ENCODE measurements around the gene CHGA. TPM values are rescaled to one million over a fixed set of nuclear protein-coding genes. Genes with fewer than 3 reads are reported as not detected.

The CHGA gene
- total RNA-seq, 1 experiment from 2014 or later: not detected

DNA sequence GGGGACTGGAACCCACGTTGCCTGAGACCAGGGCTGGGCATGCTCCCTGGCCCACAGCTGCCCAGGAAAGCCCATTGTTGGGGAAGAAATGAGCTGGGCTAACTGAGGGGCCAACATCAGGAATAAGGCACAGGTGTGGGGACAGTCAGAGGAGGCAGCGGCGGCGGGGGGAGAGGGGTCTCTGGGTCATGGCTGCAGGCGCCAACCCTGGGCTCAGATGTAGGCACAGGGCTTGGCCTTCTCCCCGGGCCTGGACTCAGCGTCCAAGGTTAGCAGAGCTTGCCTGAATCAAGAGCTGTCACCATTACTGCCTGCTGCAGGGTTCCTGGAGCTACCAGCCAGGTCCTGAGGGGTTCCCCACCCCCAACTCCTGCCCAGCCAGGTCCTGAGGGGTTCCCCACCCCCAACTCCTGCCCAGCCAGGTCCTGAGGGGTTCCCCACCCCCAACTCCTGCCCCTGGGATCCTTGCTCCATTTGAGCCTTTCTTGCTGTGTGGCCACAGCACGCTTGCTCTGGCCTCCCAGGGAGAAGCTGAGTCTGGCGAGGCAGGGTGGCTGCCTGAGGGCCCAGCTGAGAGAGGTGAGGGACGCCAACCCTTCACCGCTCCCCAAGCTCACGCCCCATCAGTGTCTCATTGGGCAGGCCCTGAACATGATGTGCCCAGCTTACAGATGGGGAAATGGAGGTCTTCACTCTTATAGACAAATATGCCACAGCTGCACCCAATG is 6.2 kb downstream of the CHGA start:
- no peak overlapping the region for H3K4me3 ChIP-seq (replicated peaks in 1 of 2; ENCODE audit: low read depth in 1 of 2, low read length in 2 of 2)
- DNase-seq (ENCODE audit: low read depth, low spot score) (no peak), ATAC-seq (no peak)
- no peak for TF ChIP-seq POLR2A (IDR thresholded peaks at IDR 0.05; ENCODE audit: borderline replicate concordance, extremely low read depth, insufficient read depth, insufficient read length)
- TF ChIP-seq, protein P1, sequence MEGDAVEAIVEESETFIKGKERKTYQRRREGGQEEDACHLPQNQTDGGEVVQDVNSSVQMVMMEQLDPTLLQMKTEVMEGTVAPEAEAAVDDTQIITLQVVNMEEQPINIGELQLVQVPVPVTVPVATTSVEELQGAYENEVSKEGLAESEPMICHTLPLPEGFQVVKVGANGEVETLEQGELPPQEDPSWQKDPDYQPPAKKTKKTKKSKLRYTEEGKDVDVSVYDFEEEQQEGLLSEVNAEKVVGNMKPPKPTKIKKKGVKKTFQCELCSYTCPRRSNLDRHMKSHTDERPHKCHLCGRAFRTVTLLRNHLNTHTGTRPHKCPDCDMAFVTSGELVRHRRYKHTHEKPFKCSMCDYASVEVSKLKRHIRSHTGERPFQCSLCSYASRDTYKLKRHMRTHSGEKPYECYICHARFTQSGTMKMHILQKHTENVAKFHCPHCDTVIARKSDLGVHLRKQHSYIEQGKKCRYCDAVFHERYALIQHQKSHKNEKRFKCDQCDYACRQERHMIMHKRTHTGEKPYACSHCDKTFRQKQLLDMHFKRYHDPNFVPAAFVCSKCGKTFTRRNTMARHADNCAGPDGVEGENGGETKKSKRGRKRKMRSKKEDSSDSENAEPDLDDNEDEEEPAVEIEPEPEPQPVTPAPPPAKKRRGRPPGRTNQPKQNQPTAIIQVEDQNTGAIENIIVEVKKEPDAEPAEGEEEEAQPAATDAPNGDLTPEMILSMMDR (IDR thresholded peaks at IDR 0.05 in 2 of 3, conservative IDR thresholded peaks at IDR 0.05 in 1 of 3; ENCODE audit: borderline replicate concordance in 1 of 3, insufficient read depth in 1 of 3, low read depth in 2 of 3, low read length in 2 of 3): no peak
- TF ChIP-seq RAD21 (IDR thresholded peaks at IDR 0.05; ENCODE audit: low read depth): no peak
- no peak for TF ChIP-seq ELF1 (IDR thresholded peaks at IDR 0.05; ENCODE audit: borderline replicate concordance, low read depth)
- TF ChIP-seq SP1 (IDR thresholded peaks at IDR 0.05; ENCODE audit: low read depth): no peak
- no peak for TF ChIP-seq SIN3A (IDR thresholded peaks at IDR 0.05; ENCODE audit: low read depth)
- no peak for TF ChIP-seq SRF (IDR thresholded peaks at IDR 0.05; ENCODE audit: low read depth)
- no peak for TF ChIP-seq EGR1 (IDR thresholded peaks at IDR 0.05; ENCODE audit: low read depth)
- no peak for TF ChIP-seq MAX (IDR thresholded peaks at IDR 0.05)
- TF ChIP-seq, protein P2, sequence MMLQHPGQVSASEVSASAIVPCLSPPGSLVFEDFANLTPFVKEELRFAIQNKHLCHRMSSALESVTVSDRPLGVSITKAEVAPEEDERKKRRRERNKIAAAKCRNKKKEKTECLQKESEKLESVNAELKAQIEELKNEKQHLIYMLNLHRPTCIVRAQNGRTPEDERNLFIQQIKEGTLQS (IDR thresholded peaks at IDR 0.05): no peak
- TF ChIP-seq, protein P3, sequence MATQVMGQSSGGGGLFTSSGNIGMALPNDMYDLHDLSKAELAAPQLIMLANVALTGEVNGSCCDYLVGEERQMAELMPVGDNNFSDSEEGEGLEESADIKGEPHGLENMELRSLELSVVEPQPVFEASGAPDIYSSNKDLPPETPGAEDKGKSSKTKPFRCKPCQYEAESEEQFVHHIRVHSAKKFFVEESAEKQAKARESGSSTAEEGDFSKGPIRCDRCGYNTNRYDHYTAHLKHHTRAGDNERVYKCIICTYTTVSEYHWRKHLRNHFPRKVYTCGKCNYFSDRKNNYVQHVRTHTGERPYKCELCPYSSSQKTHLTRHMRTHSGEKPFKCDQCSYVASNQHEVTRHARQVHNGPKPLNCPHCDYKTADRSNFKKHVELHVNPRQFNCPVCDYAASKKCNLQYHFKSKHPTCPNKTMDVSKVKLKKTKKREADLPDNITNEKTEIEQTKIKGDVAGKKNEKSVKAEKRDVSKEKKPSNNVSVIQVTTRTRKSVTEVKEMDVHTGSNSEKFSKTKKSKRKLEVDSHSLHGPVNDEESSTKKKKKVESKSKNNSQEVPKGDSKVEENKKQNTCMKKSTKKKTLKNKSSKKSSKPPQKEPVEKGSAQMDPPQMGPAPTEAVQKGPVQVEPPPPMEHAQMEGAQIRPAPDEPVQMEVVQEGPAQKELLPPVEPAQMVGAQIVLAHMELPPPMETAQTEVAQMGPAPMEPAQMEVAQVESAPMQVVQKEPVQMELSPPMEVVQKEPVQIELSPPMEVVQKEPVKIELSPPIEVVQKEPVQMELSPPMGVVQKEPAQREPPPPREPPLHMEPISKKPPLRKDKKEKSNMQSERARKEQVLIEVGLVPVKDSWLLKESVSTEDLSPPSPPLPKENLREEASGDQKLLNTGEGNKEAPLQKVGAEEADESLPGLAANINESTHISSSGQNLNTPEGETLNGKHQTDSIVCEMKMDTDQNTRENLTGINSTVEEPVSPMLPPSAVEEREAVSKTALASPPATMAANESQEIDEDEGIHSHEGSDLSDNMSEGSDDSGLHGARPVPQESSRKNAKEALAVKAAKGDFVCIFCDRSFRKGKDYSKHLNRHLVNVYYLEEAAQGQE (IDR thresholded peaks at IDR 0.05; ENCODE audit: low read depth): no peak
- no peak for TF ChIP-seq JUND (IDR thresholded peaks at IDR 0.05)
- no peak for TF ChIP-seq POLR2AphosphoS5 (IDR thresholded peaks at IDR 0.05; ENCODE audit: low read depth, low read length)
- intact Hi-C loops (cut with micrococcal nuclease): no loop called here
- H3K9ac ChIP-seq (ENCODE audit: low read length): no peak overlapping the region
- H4K20me1 ChIP-seq (ENCODE audit: insufficient read depth): no peaks in the 10 kb centered on the region
- no peaks in the 10 kb centered on the region for H3K79me2 ChIP-seq (ENCODE audit: insufficient read depth, low read length)
- H3K9me3 ChIP-seq (ENCODE audit: control insufficient read depth in 1 of 2, insufficient read depth in 1 of 2, low read depth in 1 of 2, low read length in 2 of 2): no peaks in the 10 kb centered on the region
- BruUV-seq (replicated peaks): no TSS peak
- no peak overlapping the region for H3K4me2 ChIP-seq (ENCODE audit: low read length)
- no peaks in the 10 kb centered on the region for H3K36me3 ChIP-seq (ENCODE audit: control insufficient read depth in 1 of 2, insufficient read depth in 2 of 2, low read length in 2 of 2)
- no peaks in the 10 kb centered on the region for H3K9me2 ChIP-seq (ENCODE audit: insufficient read depth)
- POLR2A ChIA-PET: no interaction called here
- no peaks in the 10 kb centered on the region for H3K4me1 ChIP-seq (ENCODE audit: control insufficient read depth in 1 of 2, insufficient read depth in 2 of 2, low read length in 2 of 2)
- CTCF ChIA-PET: no interaction called here
- RAD21 ChIA-PET (ENCODE audit: low non-redundant PET in 1 of 2, low total read pairs in 2 of 2, uncharacterized antibody in 2 of 2, unreplicated experiment in 2 of 2): no interaction called here
- H2AFZ ChIP-seq (ENCODE audit: low read depth, low read length, poor library complexity, severe bottlenecking): no peak overlapping the region
- peaks cover 11% of the 10 kb centered on the region; the same call in 1 of the 2 replicates for H3K27me3 ChIP-seq (ENCODE audit: insufficient read depth, low read length)
- no peak overlapping the region for H3K27ac ChIP-seq (ENCODE audit: low read depth, low read length)

Measured in HCT116 (cell line).